Measurements from ENCODE around the gene TMEM176B.
"Not testable (repeated sequence)": the region's sequence is repeated elsewhere in the genome, so short reads cannot be mapped to it uniquely, and the experiment has no call there.

The TMEM176B gene

DNA sequence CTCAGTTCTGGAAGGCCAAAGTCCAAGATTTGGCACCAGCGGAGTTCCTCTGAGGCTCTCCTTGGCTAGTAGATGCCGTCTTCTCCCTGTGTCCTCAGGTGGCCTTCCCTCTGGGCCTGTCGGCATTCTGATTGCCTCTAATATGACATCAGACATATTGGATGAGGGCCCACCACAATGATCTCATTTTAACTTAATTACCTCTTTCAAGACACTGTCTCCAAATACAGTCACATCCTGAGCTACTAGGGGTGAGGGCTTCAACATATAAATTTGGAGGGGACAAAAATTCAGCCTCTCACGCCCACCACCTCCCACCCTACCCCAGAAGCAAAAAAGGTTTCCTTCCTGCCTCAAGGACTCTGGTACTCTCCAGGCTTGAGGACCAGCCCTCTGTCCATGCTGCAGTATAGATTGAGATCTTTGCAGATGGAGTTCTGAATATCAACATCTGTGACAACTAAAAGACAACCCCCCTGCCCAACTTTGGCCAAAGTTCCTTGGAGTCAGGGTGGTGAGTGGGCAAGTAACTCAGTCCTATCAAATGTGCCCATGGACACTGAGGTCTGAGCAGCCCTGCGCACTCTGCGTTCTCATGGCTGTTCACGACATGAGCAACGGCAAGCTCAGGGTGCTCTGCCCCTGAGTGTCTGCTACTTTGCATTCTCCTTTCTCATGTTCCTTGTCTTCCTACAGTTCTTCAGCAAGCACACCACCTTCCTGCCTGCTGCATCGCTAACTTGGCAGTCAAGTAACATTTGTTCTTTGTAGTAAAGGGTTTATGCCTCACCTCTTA, 11.5 kb downstream of the TMEM176B start:
- DNase-seq, result no peak

GRCh38 chr7:150787321-150788281, 12.6 kb downstream of the TMEM176B start:
- peak; percentile 97 for DNase-seq

DNA sequence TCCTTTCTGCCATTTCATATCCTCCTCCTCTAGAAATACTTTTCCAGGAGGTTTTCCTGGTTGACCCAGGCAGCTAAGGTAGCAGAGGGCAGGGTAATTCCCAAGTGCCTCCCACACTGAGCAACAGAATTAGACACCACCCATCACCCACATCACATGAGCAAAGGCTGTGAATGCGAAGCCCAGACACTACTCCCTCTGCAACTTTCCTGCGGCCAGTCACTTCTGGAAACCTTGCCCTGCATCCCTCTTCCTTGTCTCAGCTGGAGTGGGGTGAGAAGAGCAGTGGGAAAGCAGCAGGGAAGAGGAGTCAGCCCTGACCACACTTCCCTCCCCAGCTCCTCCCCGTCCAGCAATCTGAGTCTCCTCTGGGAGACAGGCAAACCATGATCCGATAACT, 15.2 kb downstream of the TMEM176B start:
- DNase-seq, result no peak

DNA sequence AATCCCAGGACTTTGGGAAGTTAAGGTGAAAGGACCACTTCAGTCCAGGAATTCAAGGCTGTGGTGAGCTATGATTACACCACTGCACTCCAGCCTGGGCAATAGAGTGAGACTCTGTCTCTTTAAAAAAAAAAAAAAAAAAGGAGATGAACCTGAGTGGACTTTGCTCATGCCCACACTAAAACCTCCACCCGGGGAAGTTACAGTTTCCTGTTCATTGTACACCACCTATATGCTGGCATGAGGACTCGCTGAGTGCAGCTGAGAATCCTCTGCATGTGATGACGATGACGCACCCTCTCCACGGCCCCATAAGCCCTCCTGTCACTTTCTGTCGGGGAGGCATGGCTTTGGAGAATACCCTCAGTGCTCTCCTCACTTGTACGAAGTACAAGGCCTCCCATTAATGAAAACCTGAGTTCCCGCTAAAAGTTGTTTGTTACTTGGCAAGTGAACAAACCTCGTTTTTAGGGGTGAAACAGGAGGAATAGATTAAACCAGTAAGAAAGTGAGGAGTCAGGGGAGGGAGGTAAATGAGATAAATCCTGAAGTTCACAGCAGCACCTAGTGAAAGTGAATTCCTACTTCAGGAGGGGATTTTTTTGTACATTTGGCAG, 15.9 kb downstream of the TMEM176B start:
- DNase-seq, result peak; percentile 80

GRCh38 chr7:150781961-150782360, 18.2 kb downstream of the TMEM176B start:
- DNase-seq, result no peak

- DNase-seq, result peak; percentile 84
These were observed 19.1 kb downstream of the TMEM176B start for GRCh38 chr7:150781103-150781502.

- DNase-seq, result peak; percentile 57
These were observed 19.9 kb downstream of the TMEM176B start for GRCh38 chr7:150780292-150780691.

DNA sequence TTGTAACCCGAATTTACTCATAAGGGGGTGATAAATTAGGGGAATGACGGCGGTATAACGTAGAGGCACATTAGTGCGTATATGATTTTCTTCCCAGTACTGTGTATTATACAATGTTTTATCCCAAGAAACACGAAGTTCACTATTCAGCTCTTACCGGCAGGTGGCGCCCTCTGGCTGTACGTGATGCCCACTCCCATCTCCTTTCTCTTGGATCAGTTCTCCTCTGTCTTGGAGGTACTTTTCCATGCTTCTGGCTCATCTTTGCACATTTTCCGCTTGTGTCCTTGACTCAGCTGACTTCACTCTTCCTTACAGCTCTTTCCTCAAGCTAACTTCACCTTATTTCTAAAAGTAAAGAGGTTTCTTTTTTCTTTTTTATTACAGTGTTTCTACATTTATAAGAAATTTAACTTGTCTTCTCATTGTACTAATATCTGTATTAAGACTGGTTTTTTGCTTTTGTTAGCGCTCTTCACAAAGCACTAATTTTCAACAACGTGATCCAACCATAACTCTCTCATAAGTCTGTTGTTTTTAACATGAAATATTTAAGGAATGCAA, 21.3 kb downstream of the TMEM176B start:
- peak; percentile 59 for DNase-seq

DNA sequence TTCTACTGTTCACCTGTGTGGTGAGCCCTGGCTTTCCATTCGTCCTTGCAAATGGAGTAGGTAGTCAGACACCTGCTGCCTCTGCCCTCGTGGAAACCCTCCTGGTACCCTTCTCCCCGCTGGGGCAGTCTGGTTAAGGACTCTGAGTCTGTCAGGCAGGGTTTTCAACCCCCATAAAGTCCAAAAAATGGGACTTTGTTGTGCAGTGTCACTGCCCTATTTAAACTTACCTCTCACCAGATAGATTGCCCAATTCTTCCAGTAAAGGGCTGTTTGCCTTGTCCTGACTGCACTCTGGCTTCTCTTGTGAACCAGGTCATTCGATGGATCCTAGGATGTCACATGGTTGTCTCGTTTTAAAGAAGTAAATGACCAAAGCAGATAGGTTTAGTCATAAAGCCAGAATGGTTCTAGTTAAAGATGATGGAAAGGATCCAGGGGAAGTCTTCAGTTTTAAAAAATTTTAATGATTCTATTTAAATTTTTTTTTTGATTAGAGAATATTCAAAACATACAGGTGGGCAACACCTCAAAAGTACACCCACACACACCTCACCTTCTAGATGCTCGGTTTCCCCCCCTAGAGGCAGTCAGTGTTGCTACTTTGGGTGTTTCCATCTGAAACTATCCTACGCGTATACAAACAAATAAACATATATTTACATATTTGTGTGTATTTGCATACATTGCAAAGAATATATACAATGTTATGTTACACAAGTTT, 22.0 kb downstream of the TMEM176B start:
- no peak for DNase-seq

GRCh38 chr7:150774131-150774530, 26.0 kb downstream of the TMEM176B start:
- DNase-seq, result not testable (repeated sequence)

DNA sequence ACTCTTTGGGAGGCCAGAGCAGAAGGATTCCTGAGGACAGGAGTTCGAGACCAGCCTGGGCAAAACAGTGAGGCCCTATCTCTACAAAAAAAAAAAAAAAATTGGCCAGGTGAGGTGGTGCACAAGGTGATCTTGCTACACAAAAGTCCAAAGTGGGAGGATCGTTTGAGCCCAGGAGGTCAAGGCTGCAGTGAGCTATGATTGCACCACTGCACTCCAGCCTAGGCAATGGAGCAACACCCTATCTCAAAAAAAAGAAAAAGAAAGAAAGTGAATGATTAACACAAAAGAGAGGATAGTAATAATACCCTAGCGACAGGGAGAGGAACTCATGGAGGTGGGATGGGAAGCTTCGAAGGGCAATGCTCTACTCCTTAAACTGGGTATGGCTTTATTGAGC, 30.4 kb downstream of the TMEM176B start:
- DNase-seq, result no peak

DNA sequence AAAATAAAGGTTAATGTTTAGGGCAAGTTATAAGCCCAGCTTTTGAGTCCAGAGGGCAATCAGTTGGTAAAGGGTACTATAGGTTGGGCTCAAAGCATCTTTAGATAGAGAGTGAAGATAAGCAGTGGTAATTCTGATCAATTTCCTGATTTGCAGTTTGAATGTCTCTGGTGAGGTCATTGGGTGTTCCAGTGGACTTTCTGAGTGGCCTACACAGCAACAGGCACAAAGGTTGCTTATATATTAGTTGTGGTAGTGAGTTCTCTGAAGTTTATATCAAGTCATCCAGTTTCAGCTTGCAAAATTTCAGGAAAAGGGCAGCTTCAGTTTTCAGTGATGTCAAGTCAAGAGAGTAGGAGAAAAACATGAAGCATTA, 33.8 kb downstream of the TMEM176B start:
- no peak for DNase-seq

GRCh38 chr7:150759479-150759878, 40.7 kb downstream of the TMEM176B start:
- no peak for DNase-seq

DNA sequence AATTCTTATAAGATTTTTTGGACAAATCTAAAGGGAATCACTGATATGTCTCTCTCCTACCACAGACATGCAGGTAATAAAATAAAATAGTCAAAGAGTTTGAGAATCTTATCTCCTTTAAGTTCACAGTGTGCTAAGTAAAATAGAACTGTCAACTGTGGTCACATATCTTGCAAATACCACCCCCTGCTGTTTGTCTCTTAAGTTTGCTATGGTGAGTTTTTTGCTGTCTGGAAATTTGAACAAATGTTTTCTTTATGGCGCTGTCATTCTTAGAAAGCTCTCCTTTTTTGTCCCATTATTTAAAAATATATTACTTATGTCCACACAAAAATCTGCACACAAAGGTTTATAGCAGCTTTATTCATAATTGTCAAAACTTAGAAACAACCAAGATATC, 43.3 kb downstream of the TMEM176B start:
- DNase-seq, result peak; percentile 6

DNA sequence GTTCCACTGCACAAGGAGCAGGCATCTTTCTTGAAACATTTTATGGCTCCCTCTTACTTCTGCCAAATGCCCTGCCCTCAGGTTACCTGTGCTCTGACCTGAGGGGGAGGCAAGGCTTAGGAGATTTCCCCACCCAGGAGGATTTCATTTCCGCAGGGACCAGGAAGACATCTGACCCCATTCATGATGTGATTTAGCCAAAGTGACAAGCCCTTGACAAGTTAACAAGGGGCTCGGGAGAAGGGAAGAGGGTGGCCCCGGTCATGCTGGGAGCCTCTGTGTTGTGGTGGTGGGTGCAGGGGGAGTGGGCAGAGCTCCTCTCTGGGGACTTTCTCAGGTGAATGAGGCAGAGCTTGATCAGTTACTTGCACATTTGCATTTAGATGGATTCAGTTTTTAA, 44.0 kb downstream of the TMEM176B start:
- no peak for DNase-seq

GRCh38 chr7:150755473-150756099, 44.6 kb downstream of the TMEM176B start:
- DNase-seq, result peak; percentile 54

GRCh38 chr7:150754951-150755350, 45.2 kb downstream of the TMEM176B start:
- DNase-seq, result no peak

GRCh38 chr7:150753826-150754603, 46.1 kb downstream of the TMEM176B start:
- no peak for DNase-seq

DNA sequence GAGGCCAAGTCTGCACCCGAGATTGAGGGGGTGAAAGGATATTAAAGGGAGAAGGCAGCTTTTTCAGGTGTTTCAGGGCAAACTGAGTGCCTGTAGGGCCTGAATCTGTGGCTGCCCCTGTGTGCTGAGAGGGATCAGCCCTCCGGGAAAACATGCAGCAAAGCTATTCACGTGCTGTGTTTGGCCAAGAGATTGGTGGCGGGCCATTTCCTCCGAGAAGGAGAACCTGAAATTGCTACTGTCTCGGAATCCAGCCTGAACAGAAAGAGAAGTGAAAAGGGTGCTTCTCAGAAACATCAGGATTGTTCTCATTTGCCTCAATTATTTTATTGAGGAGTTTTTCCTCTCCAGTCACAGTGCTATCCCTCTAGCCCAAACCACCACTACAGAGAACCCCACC, 46.9 kb downstream of the TMEM176B start:
- DNase-seq, result no peak

DNA sequence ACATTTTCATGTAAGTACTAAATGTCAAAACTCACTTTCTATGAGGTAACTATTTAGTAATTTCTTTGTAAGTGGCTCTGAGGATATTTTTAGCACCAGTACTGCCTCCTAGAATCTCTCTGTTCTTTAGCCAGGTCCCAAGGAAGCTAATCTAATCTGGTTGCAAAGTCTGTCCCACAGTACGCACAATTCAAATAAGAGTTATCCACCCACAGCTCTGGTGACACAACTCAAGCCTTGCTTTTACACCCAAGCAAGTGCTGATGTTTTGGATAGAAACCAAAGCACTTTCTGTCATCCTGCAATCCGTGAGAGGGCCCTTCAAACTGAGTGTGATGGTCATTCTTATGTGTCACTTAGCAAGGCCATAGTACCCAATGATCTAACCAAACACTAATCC, 48.5 kb downstream of the TMEM176B start:
- DNase-seq, result no peak

DNA sequence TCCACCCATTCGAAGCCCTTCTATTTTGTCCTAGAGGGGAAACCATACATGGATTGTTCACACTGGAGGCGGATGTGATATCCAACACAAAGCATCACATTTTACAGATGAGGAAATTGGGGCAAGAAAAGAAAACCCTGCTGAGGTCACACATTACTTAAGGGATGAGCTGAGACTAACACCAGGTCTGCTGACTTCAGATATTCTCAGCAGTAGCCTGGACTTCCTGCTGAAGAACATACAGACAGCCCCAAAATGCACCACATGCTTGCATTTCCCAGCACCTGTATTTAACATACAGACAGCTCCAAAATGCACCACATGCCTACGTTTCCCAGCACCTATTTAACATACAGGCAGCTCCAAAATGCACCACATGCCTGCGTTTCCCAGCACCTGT, 51.8 kb downstream of the TMEM176B start:
- DNase-seq, result no peak
